Measurements from ENCODE around the gene GCH1. TPM values are rescaled to one million over a fixed set of nuclear protein-coding genes. Genes with fewer than 3 reads are reported as not detected.

The GCH1 gene

GRCh38 chr14:54792288-54792687 is 110.3 kb downstream of the GCH1 start:
- no peak for TF ChIP-seq GABPA (IDR thresholded peaks at IDR 0.05; ENCODE audit: low read depth)
- no peak for TF ChIP-seq POLR2AphosphoS5 (IDR thresholded peaks at IDR 0.05; ENCODE audit: low read depth)
- no peak for TF ChIP-seq SPI1 (IDR thresholded peaks at IDR 0.05; ENCODE audit: borderline replicate concordance, low read depth)
- H3K27me3 ChIP-seq (ENCODE audit: insufficient read depth, poor library complexity, severe bottlenecking) = no peaks in the 10 kb centered on the region
- H3K27ac ChIP-seq (replicated peaks) = no peak overlapping the region
- H3K4me3 ChIP-seq (replicated peaks; ENCODE audit: insufficient read depth, low read length) = no peak overlapping the region
- DNase-seq (ENCODE audit: low read depth in 1 of 2, low spot score in 1 of 2) = no peak

Small RNA genes within 50 kb of the gene (microRNA-seq; reads per million reads assigned to microRNA genes)
- gene MIR4308 = not detected

Measured in HL-60 (cell line).